OCI-LY7 (cell line): ENCODE measurements around the gene ZBTB9.

Source experiments
- CTCF ChIP-seq: fragments of 200-600 bp; sonication (generic); conservative IDR thresholded peaks from 2 replicates; pipeline ENCODE4 v1.5.1; 2014; ENCODE audit warnings: mild to moderate bottlenecking, antibody characterized with exemption, low read length, moderate library complexity, mixed read lengths
- EZH2phosphoT487 ChIP-seq: fragments of 200-600 bp; sonication (generic); IDR thresholded peaks from 2 replicates; pipeline ENCODE4 v1.6.1; 2018; ENCODE audit warnings: low read depth, borderline replicate concordance, mild to moderate bottlenecking, mixed run types, antibody characterized with exemption, low read length, moderate library complexity, mixed read lengths

- TF ChIP-seq CTCF (no peak), EZH2phosphoT487 (no peak)
Observed at GRCh38 chr6:33505548-33506370, 51.4 kb downstream of the ZBTB9 start.
